Measurements from ENCODE around the gene KRT71.

DNA sequence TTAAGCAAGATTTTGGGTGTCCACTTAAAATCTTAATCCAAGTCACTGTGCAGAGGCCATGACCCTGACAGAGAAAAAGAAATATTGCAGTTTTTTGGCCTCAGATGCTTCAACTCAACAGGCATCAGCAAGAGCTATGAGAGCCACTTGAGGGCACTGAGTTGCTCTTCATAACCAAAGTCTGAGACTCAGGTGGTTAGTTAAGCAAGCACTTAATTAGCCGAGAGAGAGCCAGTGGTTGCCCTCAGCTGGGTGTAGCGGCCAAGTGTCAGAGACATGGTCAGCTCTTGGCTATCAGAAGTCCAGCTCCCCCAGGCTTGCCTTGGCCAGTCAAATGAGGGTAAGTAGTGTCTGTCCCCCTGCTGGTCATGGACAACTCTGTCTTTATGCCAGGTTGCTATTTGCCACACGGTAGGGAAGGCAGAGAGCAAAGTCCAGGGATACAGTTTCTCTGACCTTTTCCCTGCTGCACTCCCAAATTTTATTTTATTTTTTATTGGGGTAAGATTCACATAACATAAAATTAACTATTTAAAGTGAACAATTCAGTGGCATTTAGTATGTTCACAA, 9.0 kb upstream of the KRT71 start:
- TF ChIP-seq, protein P1, sequence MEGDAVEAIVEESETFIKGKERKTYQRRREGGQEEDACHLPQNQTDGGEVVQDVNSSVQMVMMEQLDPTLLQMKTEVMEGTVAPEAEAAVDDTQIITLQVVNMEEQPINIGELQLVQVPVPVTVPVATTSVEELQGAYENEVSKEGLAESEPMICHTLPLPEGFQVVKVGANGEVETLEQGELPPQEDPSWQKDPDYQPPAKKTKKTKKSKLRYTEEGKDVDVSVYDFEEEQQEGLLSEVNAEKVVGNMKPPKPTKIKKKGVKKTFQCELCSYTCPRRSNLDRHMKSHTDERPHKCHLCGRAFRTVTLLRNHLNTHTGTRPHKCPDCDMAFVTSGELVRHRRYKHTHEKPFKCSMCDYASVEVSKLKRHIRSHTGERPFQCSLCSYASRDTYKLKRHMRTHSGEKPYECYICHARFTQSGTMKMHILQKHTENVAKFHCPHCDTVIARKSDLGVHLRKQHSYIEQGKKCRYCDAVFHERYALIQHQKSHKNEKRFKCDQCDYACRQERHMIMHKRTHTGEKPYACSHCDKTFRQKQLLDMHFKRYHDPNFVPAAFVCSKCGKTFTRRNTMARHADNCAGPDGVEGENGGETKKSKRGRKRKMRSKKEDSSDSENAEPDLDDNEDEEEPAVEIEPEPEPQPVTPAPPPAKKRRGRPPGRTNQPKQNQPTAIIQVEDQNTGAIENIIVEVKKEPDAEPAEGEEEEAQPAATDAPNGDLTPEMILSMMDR (conservative IDR thresholded peaks at IDR 0.05; ENCODE audit: low read depth, low read length): peak; percentile 61
- no peak for TF ChIP-seq EZH2phosphoT487 (IDR thresholded peaks at IDR 0.05; ENCODE audit: borderline replicate concordance, low read length)
